Measurements from ENCODE around the gene SAMD3.
"Not testable (repeated sequence)": the region's sequence is repeated elsewhere in the genome, so short reads cannot be mapped to it uniquely, and the experiment has no call there.

SAMD3 gene

GRCh38 chr6:130152908-130153510 is 69.7 kb downstream of the SAMD3 start:
- no peak overlapping the region for H3K4me3 ChIP-seq (ENCODE audit: low read length)
- peak; percentile 93 for DNase-seq (ENCODE audit: low read depth)
- TF ChIP-seq CTCF (conservative IDR thresholded peaks at IDR 0.05; ENCODE audit: low read depth, low read length), result no peak

- DNase-seq (ENCODE audit: low read depth), result no peak
- H3K4me3 ChIP-seq (ENCODE audit: low read length), result no peak overlapping the region
- no peak for TF ChIP-seq CTCF (conservative IDR thresholded peaks at IDR 0.05; ENCODE audit: low read depth, low read length)
These were observed 71.8 kb downstream of the SAMD3 start for GRCh38 chr6:130150906-130151305.

DNA sequence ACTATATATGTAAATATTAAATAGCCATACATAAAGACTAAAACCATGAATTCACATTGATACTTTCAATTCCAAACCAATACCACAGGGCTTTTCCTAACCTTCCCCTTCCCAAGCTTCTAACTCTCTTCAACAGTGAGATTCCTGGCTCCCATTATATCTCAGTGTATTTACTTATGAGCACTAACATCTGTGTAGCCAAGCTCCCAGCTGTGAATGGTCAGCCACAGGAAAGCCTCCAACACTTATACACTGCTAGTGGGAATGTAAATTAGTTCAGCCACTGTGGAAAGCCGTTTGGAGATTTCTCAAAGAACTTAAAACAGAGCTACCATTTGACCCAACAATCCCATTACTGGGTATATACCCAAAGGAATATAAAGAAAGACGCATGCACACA is 73.7 kb downstream of the SAMD3 start:
- H3K4me3 ChIP-seq (ENCODE audit: low read length); DNase-seq (ENCODE audit: low read depth): not testable (repeated sequence)

DNA sequence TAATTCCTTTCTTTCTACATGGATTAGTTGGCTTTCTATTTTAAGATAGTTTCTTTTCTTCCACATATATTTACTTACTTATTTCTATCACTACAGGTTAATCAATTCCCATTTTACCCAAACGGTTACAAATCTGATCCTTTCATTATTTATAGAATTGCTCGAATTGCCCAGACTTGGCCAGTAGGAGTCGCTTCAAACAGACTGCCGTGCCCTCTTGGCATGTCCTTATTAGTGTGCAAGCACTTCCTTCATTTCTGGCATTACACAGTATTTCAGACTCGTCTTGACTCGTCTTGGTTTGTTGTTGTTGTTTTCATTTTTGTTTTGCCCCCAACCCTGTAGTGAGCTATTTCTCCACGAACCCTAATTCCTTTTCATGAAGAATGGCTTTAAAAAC is 74.6 kb downstream of the SAMD3 start:
- no peak overlapping the region for H3K4me3 ChIP-seq (ENCODE audit: low read length)
- TF ChIP-seq CTCF (conservative IDR thresholded peaks at IDR 0.05; ENCODE audit: low read depth, low read length), result peak; percentile 25
- DNase-seq (ENCODE audit: low read depth), result no peak

GRCh38 chr6:130147111-130147510 is 75.6 kb downstream of the SAMD3 start:
- no peak overlapping the region for H3K4me3 ChIP-seq (ENCODE audit: low read length)
- TF ChIP-seq CTCF (conservative IDR thresholded peaks at IDR 0.05; ENCODE audit: low read depth, low read length), result no peak

DNA sequence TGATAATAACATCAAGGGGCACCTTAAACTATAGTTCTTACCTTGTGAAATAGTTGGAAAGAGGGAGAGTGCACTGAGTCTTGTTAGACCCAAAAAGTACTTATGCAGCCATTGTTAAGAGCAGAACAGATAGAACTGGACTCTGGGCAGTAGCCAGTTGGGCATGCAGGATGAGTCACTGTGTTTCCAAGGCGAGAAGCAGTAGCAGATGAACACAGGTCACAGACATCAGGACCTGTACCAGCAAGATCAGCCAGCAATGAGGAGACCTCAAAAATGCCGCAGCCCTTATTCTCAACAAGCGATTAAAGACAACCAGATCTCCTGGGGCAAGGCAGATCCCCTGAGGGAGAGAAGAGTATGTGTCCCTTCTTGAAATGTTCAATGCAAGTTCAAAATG is 79.0 kb downstream of the SAMD3 start:
- TF ChIP-seq CTCF (conservative IDR thresholded peaks at IDR 0.05; ENCODE audit: low read depth, low read length), result no peak
- no peak for DNase-seq (ENCODE audit: low read depth)
- H3K4me3 ChIP-seq (ENCODE audit: low read length), result no peak overlapping the region

More at GRCh38 chr6:130147111-130147510, 75.6 kb downstream of the SAMD3 start:
- peak; percentile 67 for DNase-seq (ENCODE audit: low read depth)

DNA sequence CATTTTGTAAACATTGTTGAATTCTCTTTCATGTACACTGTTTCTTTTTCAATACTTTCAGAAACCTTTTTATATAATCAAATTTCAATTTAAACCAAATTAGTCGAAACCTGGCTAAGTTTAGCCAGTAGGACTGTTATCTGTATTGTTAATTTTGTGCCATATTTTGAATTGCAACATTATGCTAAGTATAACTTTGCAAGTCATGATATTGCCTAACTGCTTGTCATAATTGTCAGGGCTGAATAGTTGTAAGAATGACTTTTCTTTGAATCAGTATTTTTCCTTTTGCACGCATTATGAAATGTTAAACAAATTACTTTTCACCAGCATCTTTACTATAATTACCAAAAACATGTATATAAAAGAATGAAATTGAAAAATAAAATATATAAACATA is 82.7 kb downstream of the SAMD3 start:
- no peak for DNase-seq (ENCODE audit: low read depth)
- H3K4me3 ChIP-seq (ENCODE audit: low read length), result no peak overlapping the region
- TF ChIP-seq CTCF (conservative IDR thresholded peaks at IDR 0.05; ENCODE audit: low read depth, low read length), result no peak

DNA sequence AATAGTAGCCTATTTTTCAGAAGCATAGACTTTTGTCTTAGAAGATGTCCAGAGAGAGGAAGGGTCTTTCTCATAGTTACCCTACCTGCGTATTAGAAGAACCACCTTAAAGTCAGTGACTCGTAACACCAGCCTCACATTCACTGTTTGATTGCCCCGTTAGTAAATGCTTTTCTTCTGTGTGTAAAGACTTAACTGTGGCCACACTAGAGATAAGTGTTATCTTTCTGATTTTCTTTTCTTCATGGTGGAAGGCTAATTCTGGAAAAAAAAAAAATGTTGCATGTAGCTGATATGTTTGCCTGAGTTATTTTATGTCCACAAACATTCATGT is 83.9 kb downstream of the SAMD3 start:
- H3K4me3 ChIP-seq (ENCODE audit: low read length), result no peak overlapping the region
- no peak for TF ChIP-seq CTCF (conservative IDR thresholded peaks at IDR 0.05; ENCODE audit: low read depth, low read length)
- DNase-seq (ENCODE audit: low read depth), result no peak

Measured in retinal pigment epithelial cell (primary cell).